SK-N-MC (cell line): Measurements from ENCODE around the gene MRFAP1.

Experiments used
- EZH2 ChIP-seq: fragments of 200-600 bp; sonication (generic); IDR thresholded peaks from one replicate; pipeline ENCODE4 v1.6.1; 2017; ENCODE audit warnings: antibody characterized with exemption
- POLR2AphosphoS5 ChIP-seq: IDR thresholded peaks from 2 replicates; pipeline ENCODE4 v1.6.1; 2012; ENCODE audit warnings: mild to moderate bottlenecking, low read depth, low read length, borderline replicate concordance

DNA sequence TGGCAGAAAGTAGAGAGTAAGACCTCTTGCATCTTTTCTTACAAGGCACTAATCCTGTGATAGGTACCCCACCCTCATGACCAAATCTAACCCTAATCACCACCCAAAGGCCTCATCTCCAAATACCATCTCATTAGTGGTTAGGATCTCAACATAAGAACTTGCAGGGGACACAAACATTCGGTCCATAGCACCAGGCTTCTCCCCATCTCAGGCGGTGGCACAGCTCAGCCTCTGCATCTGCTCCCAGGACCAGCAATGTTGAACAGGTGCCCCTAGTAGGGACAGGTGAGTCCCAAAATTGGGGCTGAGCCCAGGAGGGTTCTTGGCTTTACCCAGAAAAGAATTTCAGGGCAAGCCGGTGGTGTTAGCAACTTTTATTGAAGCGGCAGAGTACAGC is 8.4 kb upstream of the MRFAP1 start:
- no peak for TF ChIP-seq POLR2AphosphoS5
- no peak for TF ChIP-seq EZH2
